Dedifferentiated amniotic fluid mesenchymal stem cell (primary cell): ENCODE data around the gene KCNS1.

Experiments used
- DNase-seq: peaks from one replicate; pipeline ENCODE4 v3.0.0-alpha.2; 2016; ENCODE audit errors: extremely low spot score

KCNS1 gene

DNA sequence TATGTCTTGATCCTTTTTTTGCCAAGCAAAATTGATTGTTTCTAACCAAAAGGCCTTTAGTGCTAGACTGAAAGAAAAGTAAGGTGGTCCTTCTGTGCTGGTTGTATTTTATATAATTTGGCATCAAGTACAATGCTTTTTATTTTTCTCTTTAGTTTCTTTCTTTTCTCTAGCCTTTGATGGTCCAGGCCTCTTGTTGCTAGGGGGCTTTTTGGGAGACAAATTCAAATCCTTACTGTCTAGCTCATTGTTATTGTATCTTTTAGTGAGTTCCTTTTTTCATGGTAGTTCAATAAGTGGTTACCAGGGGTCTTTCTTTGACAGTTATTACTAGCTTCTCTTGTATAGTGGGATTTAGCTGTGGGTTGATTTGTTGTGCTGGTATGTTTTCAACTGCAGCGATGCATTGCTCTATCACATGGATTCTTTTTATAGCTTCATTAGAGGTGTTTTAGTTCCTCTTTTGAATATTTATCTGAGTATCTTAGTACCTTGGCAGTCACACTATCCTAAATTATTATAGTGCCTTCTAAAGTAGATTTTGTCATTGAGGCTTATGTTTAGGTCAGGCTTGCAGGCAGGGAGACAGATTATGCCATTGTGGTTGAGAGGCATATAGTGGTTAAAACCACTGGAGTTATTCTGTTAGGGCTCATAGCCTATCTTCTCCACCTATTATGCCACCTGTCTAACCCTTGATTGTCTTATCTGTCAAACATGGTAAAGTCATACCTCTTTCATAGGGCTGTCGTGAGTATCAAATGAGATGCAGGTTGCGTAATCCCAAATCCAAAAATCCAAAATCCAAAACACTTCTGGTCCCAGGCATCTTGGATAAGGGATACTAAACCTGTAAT, 49.5 kb downstream of the KCNS1 start:
- no peak for DNase-seq

GRCh38 chr20:45049904-45050471, 50.9 kb downstream of the KCNS1 start:
- no peak for DNase-seq

DNA sequence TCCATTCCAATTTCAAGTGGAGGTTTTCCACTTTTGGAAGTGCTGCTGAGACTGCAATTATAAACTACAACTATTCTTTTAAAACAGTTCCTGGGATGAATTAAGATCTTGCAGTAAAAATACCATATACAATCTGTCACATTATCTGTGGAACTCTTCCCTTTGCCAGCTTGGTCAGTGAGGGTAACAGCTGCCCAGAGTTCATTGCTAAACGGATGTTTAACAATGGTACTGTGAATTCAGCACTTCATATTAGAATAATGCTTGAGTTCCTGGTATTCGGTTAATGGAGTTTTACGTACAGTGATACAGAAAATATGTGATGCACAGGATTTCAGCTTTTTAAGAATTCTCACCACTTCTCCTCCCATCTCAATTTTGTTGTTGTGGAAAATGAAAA, 51.5 kb downstream of the KCNS1 start:
- no peak for DNase-seq

- DNase-seq: no peak
Observed at GRCh38 chr20:45047581-45048119, 53.3 kb downstream of the KCNS1 start.

- no peak for DNase-seq
Observed at GRCh38 chr20:45044601-45045000, 56.3 kb downstream of the KCNS1 start.

DNA sequence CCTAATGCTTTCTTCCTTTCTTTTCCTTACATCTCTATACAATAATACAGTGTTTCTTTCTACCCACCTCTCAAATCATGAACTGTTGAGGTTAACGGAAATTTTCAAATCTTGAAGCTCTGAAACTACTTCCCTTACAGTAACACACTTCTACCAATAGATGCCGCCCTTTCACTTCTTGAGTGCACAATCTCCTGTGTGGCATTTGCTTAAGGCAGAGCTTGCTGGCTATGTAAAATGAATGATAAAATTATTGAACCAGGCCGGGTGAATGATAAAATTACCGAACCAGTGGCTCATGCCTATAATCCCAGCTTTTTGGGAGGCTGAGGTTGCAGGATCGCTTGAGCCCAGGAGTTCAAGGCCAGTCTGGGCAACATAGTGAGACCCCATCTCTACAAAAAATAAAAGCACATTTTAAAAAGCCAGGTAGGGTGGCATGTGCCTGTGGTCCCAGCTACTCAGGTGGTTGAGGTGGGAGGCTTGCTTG, 56.8 kb downstream of the KCNS1 start:
- DNase-seq: peak; percentile 91

DNA sequence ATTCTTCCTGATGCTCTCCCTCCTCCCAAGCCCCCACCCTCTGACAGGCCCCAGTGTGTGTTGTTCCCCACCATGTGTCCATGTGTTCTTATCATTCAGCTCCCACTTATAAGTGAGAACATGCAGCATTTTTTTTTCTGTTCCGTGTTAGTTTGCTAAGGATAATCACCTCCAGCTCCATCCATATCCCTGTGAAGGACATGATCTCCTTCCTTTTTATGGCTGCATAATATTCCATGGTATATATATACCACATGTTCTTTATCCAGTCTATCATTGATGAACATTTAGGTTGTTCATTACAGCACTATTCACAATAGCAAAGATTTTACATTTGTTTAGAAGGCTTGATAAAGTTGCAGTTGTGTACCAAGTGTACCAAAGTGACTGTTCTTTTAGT, 57.9 kb downstream of the KCNS1 start:
- no peak for DNase-seq
